GM23338 (cell line): ENCODE results near the gene SPTBN2. TPM values are rescaled to one million over a fixed set of nuclear protein-coding genes. Genes with fewer than 3 reads are reported as not detected.

ENCODE experiments used
- ATAC-seq: fragments of 200-7000 bp; cut with Tn5 transposase; 3 replicates; pipeline ENCODE4 v1.9.1; 2020
- DNase-seq: peaks from one replicate; pipeline ENCODE4 v3.0.0-alpha.2; 2015; ENCODE audit warnings: low spot score
- H2AFZ ChIP-seq: fragments of 200-600 bp; sonication (generic); 2 replicates; pipeline ENCODE4 v1.8.0; 2016; ENCODE audit warnings: antibody characterized with exemption, mild to moderate bottlenecking, moderate library complexity
- H3F3A ChIP-seq: fragments of 200-600 bp; sonication (generic); replicated peaks from 2 replicates; pipeline ENCODE4 v1.8.0; 2017; ENCODE audit warnings: antibody characterized with exemption, mixed run types, low read depth
- H3K27ac ChIP-seq: fragments of 200-600 bp; sonication (generic); 2 replicates; pipeline ENCODE4 v1.6.1; 2016; ENCODE audit warnings: low read depth
- H3K27me3 ChIP-seq: fragments of 200-600 bp; sonication (generic); 2 replicates; pipeline ENCODE4 v1.8.0; 2016; ENCODE audit warnings: mild to moderate bottlenecking, mixed run types, moderate library complexity; ENCODE audit not compliant: insufficient read depth
- H3K36me3 ChIP-seq: fragments of 200-600 bp; sonication (generic); 2 replicates; pipeline ENCODE4 v1.8.0; 2016; ENCODE audit warnings: mild to moderate bottlenecking; ENCODE audit not compliant: insufficient read depth
- H3K4me1 ChIP-seq: fragments of 200-600 bp; sonication (generic); 2 replicates; pipeline ENCODE4 v1.8.0; 2016; ENCODE audit warnings: mild to moderate bottlenecking, moderate library complexity; ENCODE audit not compliant: insufficient read depth
- H3K4me2 ChIP-seq: fragments of 200-600 bp; sonication (generic); 2 replicates; pipeline ENCODE4 v1.7.1; 2017; ENCODE audit warnings: mixed run types
- H3K4me3 ChIP-seq: fragments of 200-600 bp; sonication (generic); 2 replicates; pipeline ENCODE4 v1.6.1; 2016; ENCODE audit warnings: mixed run types
- H3K79me2 ChIP-seq: fragments of 200-600 bp; sonication (generic); replicated peaks from 2 replicates; pipeline ENCODE4 v1.8.0; 2017; ENCODE audit warnings: mild to moderate bottlenecking; ENCODE audit not compliant: insufficient read depth
- H3K9me2 ChIP-seq: fragments of 200-600 bp; sonication (generic); 2 replicates; pipeline ENCODE4 v1.8.0; 2017; ENCODE audit not compliant: insufficient read depth
- H4K20me1 ChIP-seq: fragments of 200-600 bp; sonication (generic); replicated peaks from 2 replicates; pipeline ENCODE4 v1.8.0; 2017; ENCODE audit warnings: mild to moderate bottlenecking; ENCODE audit not compliant: insufficient read depth
- H3K27ac Mint-ChIP-seq: 2 replicates; pipeline ENCODE4 v1.8.0; 2020; ENCODE audit warnings: inconsistent platforms, mild to moderate bottlenecking, moderate library complexity, mixed read lengths
- H3K27me3 Mint-ChIP-seq: 3 replicates; pipeline ENCODE4 v1.8.0; 2022; ENCODE audit warnings: low read depth, mild to moderate bottlenecking, moderate library complexity, mixed read lengths, inconsistent platforms; ENCODE audit not compliant: insufficient read depth, poor library complexity
- H3K36me3 Mint-ChIP-seq: 3 replicates; pipeline ENCODE4 v1.8.0; 2021; ENCODE audit warnings: low read depth, mild to moderate bottlenecking, inconsistent platforms, moderate library complexity, mixed read lengths
- H3K4me1 Mint-ChIP-seq: 3 replicates; pipeline ENCODE4 v1.8.0; 2020; ENCODE audit warnings: mild to moderate bottlenecking, inconsistent platforms, mixed read lengths
- H3K4me3 Mint-ChIP-seq: 3 replicates; pipeline ENCODE4 v1.8.0; 2021; ENCODE audit warnings: moderate library complexity, mild to moderate bottlenecking, inconsistent platforms, mixed read lengths
- H3K9me3 Mint-ChIP-seq: 3 replicates; pipeline ENCODE4 v1.8.0; 2020; ENCODE audit warnings: moderate library complexity, mild to moderate bottlenecking, inconsistent platforms, mixed read lengths
- CREB1 ChIP-seq: fragments of 250-450 bp; sonication (Bioruptor Pico); IDR thresholded peaks from 2 replicates; pipeline ENCODE4 v1.5.0; 2020; ENCODE audit warnings: low read depth, mild to moderate bottlenecking, moderate library complexity
- CTCF ChIP-seq, 2 experiments: fragments of 200-600 bp in 1 of 2; sonication (generic) in 1 of 2; conservative IDR thresholded peaks; 2 replicates each; pipeline versions ENCODE4 v1.5.1 to v1.6.1; 2016 to 2017; ENCODE audit warnings: antibody characterized with exemption in 2 of 2, low read depth in 2 of 2, mild to moderate bottlenecking in 2 of 2, moderate library complexity in 1 of 2
- EZH2 ChIP-seq: fragments of 200-600 bp; sonication (generic); IDR thresholded peaks from one replicate; pipeline ENCODE4 v1.8.0; 2017; ENCODE audit warnings: antibody characterized with exemption, mild to moderate bottlenecking, low read depth; ENCODE audit not compliant: unreplicated experiment
- EZH2phosphoT487 ChIP-seq: fragments of 200-600 bp; sonication (generic); IDR thresholded peaks from one replicate; pipeline ENCODE4 v1.8.1; 2018; ENCODE audit warnings: antibody characterized with exemption; ENCODE audit not compliant: unreplicated experiment
- REST ChIP-seq: IDR thresholded peaks from one replicate; pipeline ENCODE4 v1.6.1; 2018; ENCODE audit warnings: antibody characterized with exemption; ENCODE audit not compliant: unreplicated experiment
- STAT1 ChIP-seq: IDR thresholded peaks from one replicate; pipeline ENCODE4 v1.6.1; 2016; ENCODE audit warnings: antibody characterized with exemption; ENCODE audit not compliant: unreplicated experiment
- ZNF114 ChIP-seq: fragments of 250-450 bp; sonication (Bioruptor Pico); IDR thresholded peaks from 2 replicates; pipeline ENCODE4 v1.5.0; 2020; ENCODE audit warnings: mild to moderate bottlenecking, moderate library complexity
- ZNF331 ChIP-seq: fragments of 250-450 bp; sonication (Bioruptor Pico); IDR thresholded peaks from 2 replicates; pipeline ENCODE4 v1.5.0; 2020; ENCODE audit warnings: low read depth, mild to moderate bottlenecking, moderate library complexity
- ZNF462 ChIP-seq: fragments of 250-450 bp; sonication (Bioruptor Pico); IDR thresholded peaks from 2 replicates; pipeline ENCODE4 v1.5.0; 2020; ENCODE audit warnings: mild to moderate bottlenecking, moderate library complexity
- polyA plus RNA-seq: library from polyadenylated mRNA; unstranded; fragments of >200 nt; fragmentation: Nextera tagmentation; extraction: Ambion mirVana; gene quantifications from 2 replicates; pipeline ENCODE4 v1.2.1, GENCODE V29; 2016
- total RNA-seq: library from RNA; depleted of rRNA; stranded (reverse); fragments of >200 nt; shearing (Covaris generic); gene quantifications from 2 replicates; pipeline ENCODE4 v1.2.3, GENCODE V29; 2014

Gene SPTBN2
- total and polyA plus RNA-seq, 2 experiments from 2014 or later, result 7.7 to 49.1 TPM

GRCh38 chr11:66670816-66671215 is 58.2 kb downstream of the SPTBN2 start:
- no peaks in the 10 kb centered on the region for H3K27me3 Mint-ChIP-seq
- ATAC-seq (peak; percentile 37), DNase-seq (no peak)
- Histone ChIP-seq H3F3A (peaks cover 13% of the 10 kb centered on the region), H3K4me2 (no peak overlapping the region), H3K4me1 (peaks cover 10% of the 10 kb centered on the region), H4K20me1 (peaks cover 45% of the 10 kb centered on the region), H3K36me3 (peaks cover 25% of the 10 kb centered on the region), H3K9me2 (no peaks in the 10 kb centered on the region), H3K27me3 (no peaks in the 10 kb centered on the region), H3K27ac (peak overlapping the region; percentile 78; the same call in 1 of the 2 replicates), H2AFZ (no peak overlapping the region), H3K79me2 (peaks cover 85% of the 10 kb centered on the region), H3K4me3 (no peak overlapping the region)
- no peaks in the 10 kb centered on the region for H3K9me3 Mint-ChIP-seq
- no peak overlapping the region for H3K4me3 Mint-ChIP-seq
- H3K36me3 Mint-ChIP-seq, result peaks cover 32% of the 10 kb centered on the region
- TF ChIP-seq CREB1 (CRISPR knock-in tag), result no peak
- TF ChIP-seq ZNF114 (CRISPR knock-in tag), result no peak
- TF ChIP-seq EZH2, result no peak
- TF ChIP-seq CTCF (conservative IDR thresholded peaks at IDR 0.05; ENCODE audit: low read depth in 2 of 2), result no peak
- TF ChIP-seq STAT1, result no peak
- no peak for TF ChIP-seq REST
- TF ChIP-seq ZNF462 (CRISPR knock-in tag), result no peak
- TF ChIP-seq ZNF331, result no peak
- no peak for TF ChIP-seq EZH2phosphoT487
- no peak overlapping the region; the same call in 1 of the 2 replicates for H3K27ac Mint-ChIP-seq
- peaks cover 10% of the 10 kb centered on the region; the same call in 2 of the 3 replicates for H3K4me1 Mint-ChIP-seq
